HCT116 (cell line): ENCODE measurements around the gene CACNA2D3.

Experiments
- ATF3 ChIP-seq: IDR thresholded peaks from 2 replicates; pipeline ENCODE4 v1.6.1; 2012
- CEBPB ChIP-seq: IDR thresholded peaks from 2 replicates; pipeline ENCODE4 v1.6.1; 2012; ENCODE audit warnings: low read depth
- CTCF ChIP-seq, 3 experiments: fragments of 200-600 bp in 1 of 3; sonication (generic) in 1 of 3; IDR thresholded peaks in 2 of 3; conservative IDR thresholded peaks in 1 of 3; 2 replicates each; pipeline ENCODE4 v1.5.1; 2012 to 2017; ENCODE audit warnings: low read depth in 2 of 3, low read length in 2 of 3, antibody characterized with exemption in 1 of 3, borderline replicate concordance in 1 of 3, control low read depth in 1 of 3, mild to moderate bottlenecking in 1 of 3, mixed read lengths in 1 of 3, mixed run types in 1 of 3, moderate library complexity in 1 of 3; ENCODE audit not compliant: insufficient read depth in 1 of 3
- EZH2 ChIP-seq: fragments of 200-600 bp; sonication (generic); IDR thresholded peaks from 2 replicates; pipeline ENCODE4 v1.6.1; 2017; ENCODE audit warnings: antibody characterized with exemption, mixed run types
- FOSL1 ChIP-seq: IDR thresholded peaks from 2 replicates; pipeline ENCODE4 v1.6.1; 2012; ENCODE audit warnings: low read depth
- MAX ChIP-seq: IDR thresholded peaks from 2 replicates; pipeline ENCODE4 v1.6.1; 2012
- POLR2A ChIP-seq: IDR thresholded peaks from 2 replicates; pipeline ENCODE4 v1.7.0; 2011; ENCODE audit warnings: borderline replicate concordance; ENCODE audit not compliant: insufficient read depth, insufficient read length; ENCODE audit errors: extremely low read depth
- POLR2AphosphoS5 ChIP-seq: IDR thresholded peaks from 2 replicates; pipeline ENCODE4 v1.6.1; 2011; ENCODE audit warnings: mild to moderate bottlenecking, low read depth, low read length, moderate library complexity
- RAD21 ChIP-seq: IDR thresholded peaks from 2 replicates; pipeline ENCODE4 v1.6.1; 2012; ENCODE audit warnings: low read depth, mild to moderate bottlenecking
- REST ChIP-seq: IDR thresholded peaks from 2 replicates; pipeline ENCODE4 v1.6.1; 2012; ENCODE audit warnings: low read depth
- SIN3A ChIP-seq: IDR thresholded peaks from 2 replicates; pipeline ENCODE4 v1.6.1; 2012; ENCODE audit warnings: low read depth
- YY1 ChIP-seq: IDR thresholded peaks from 2 replicates; pipeline ENCODE4 v1.6.1; 2011; ENCODE audit warnings: low read length, low read depth, moderate library complexity, mild to moderate bottlenecking; ENCODE audit not compliant: insufficient replicate concordance; ENCODE audit errors: extremely low read depth

GRCh38 chr3:54935869-54936268 lies 813.5 kb downstream of the CACNA2D3 start:
- no peak for TF ChIP-seq EZH2
- no peak for TF ChIP-seq CTCF (IDR thresholded peaks at IDR 0.05 in 2 of 3, conservative IDR thresholded peaks at IDR 0.05 in 1 of 3; ENCODE audit: borderline replicate concordance in 1 of 3, insufficient read depth in 1 of 3, low read depth in 2 of 3, low read length in 2 of 3)
- no peak for TF ChIP-seq YY1
- no peak for TF ChIP-seq POLR2A
- no peak for TF ChIP-seq FOSL1
- TF ChIP-seq RAD21 = no peak
- TF ChIP-seq REST = no peak
- no peak for TF ChIP-seq POLR2AphosphoS5
- TF ChIP-seq MAX = no peak
- no peak for TF ChIP-seq SIN3A
- no peak for TF ChIP-seq CEBPB
- TF ChIP-seq ATF3 = no peak
